Left lung (tissue), 10 donors: ENCODE measurements around the gene PROB1. TPM values are rescaled to one million over a fixed set of nuclear protein-coding genes. Genes with fewer than 3 reads are reported as not detected.
A peak's percentile ranks its signal among the peaks of the same experiment; 100 is the strongest.

Experiments used
- ATAC-seq: fragments of 200-7000 bp; cut with Tn5 transposase; one replicate; pipeline ENCODE4 v1.9.1; 2020; ENCODE audit warnings: moderate library complexity
- DNase-seq, 4 donors: peaks; one replicate each; pipeline ENCODE4 v3.0.0-alpha.2; 2013 to 2020
- H3K27ac ChIP-seq, 2 donors: fragments of 200-600 bp; sonication (generic) in 1 of 2; one replicate each; pipeline versions ENCODE4 v1.5.0 to v1.8.0; 2020 to 2021
- H3K27me3 ChIP-seq, 2 donors: fragments of 200-600 bp; sonication (generic) in 1 of 2; one replicate each; pipeline versions ENCODE4 v1.5.0 to v1.8.0; 2020 to 2021
- H3K36me3 ChIP-seq, 2 donors: fragments of 200-600 bp; sonication (generic) in 1 of 2; one replicate each; pipeline versions ENCODE4 v1.5.0 to v1.8.0; 2020 to 2021
- H3K4me1 ChIP-seq, 2 donors: fragments of 200-600 bp; one replicate each; pipeline ENCODE4 v1.8.0; 2021
- H3K4me3 ChIP-seq, 2 donors: fragments of 200-600 bp; sonication (generic) in 1 of 2; one replicate each; pipeline versions ENCODE4 v1.5.0 to v1.8.0; 2020 to 2021; ENCODE audit warnings: mild to moderate bottlenecking in 1 of 2
- H3K9me3 ChIP-seq, 2 donors: fragments of 200-600 bp; sonication (generic) in 1 of 2; one replicate each; pipeline versions ENCODE4 v1.5.0 to v1.8.0; 2020 to 2021
- intact Hi-C, 2 donors: fragments of 100-400 bp; cut with DNase I; formaldehyde crosslinking; loops; one replicate each; pipeline versions ENCODE4 v1.11.2 to v1.14.2; 2022
- polyA plus RNA-seq, 6 donors: library from polyadenylated mRNA; unstranded; fragments of 120-200 nt; gene quantifications; one replicate each; pipeline ENCODE4 v1.2.1, GENCODE V29; 2013; ENCODE audit not compliant: insufficient read length in 6 of 6
- total RNA-seq, 2 donors: library from RNA; stranded (reverse); fragmentation: NEBNext Ultra II Directional; extraction: Animal tissue kit (Norgen Biotek cat#: 25700); gene quantifications; one replicate each; pipeline ENCODE4 v1.2.1, GENCODE V29; 2021
- TF ChIP-seq, protein P1 (sequence below), 2 donors: fragments of 200-600 bp; sonication (generic) in 1 of 2; IDR thresholded peaks; one replicate each; pipeline versions ENCODE4 v1.5.0 to v1.8.0; 2021; ENCODE audit warnings: antibody characterized with exemption in 2 of 2
- donor health status: DM: no; HTN: yes; CAD: no.
- donor health status: DM: no; HTN: no; CAD: no.

PROB1 gene
- total and polyA plus RNA-seq, 8 donors: 0.73 to 1.8 (median 1.1) TPM

DNA sequence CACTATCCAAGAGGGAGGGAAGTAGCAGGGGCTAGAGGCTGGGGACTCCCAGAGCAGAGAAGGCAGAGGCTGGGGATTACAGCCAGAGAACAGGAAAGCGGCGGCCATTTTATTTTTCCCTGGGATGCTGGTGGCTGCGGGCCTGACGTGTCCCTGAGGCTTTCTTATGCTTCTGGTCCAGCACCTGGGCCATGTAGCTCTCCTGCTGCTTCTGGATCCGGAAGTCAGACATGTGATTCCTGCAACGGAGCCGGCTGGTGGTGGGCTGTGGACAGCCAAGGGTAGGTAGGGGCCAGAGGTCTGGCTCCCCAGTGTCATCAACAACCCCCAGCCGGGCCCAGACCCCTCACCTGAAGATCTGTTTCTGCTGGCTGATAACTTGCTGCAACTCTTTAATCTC is 1.8 kb upstream of the PROB1 start:
- peaks cover 16 to 41% of the 10 kb centered on the region in 2 donors for H3K27me3 ChIP-seq
- ATAC-seq (no peak), DNase-seq (no peak)
- no peaks in the 10 kb centered on the region for H3K9me3 ChIP-seq
- no peak overlapping the region for H3K27ac ChIP-seq
- TF ChIP-seq, protein P1, sequence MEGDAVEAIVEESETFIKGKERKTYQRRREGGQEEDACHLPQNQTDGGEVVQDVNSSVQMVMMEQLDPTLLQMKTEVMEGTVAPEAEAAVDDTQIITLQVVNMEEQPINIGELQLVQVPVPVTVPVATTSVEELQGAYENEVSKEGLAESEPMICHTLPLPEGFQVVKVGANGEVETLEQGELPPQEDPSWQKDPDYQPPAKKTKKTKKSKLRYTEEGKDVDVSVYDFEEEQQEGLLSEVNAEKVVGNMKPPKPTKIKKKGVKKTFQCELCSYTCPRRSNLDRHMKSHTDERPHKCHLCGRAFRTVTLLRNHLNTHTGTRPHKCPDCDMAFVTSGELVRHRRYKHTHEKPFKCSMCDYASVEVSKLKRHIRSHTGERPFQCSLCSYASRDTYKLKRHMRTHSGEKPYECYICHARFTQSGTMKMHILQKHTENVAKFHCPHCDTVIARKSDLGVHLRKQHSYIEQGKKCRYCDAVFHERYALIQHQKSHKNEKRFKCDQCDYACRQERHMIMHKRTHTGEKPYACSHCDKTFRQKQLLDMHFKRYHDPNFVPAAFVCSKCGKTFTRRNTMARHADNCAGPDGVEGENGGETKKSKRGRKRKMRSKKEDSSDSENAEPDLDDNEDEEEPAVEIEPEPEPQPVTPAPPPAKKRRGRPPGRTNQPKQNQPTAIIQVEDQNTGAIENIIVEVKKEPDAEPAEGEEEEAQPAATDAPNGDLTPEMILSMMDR (IDR thresholded peaks at IDR 0.05): no peak
- peaks cover 15 to 34% of the 10 kb centered on the region in 2 donors for H3K4me1 ChIP-seq
- intact Hi-C loops: no loop called here
- H3K36me3 ChIP-seq: peaks cover 0 to 6% of the 10 kb centered on the region in 2 donors
- H3K4me3 ChIP-seq: no peak overlapping the region

- intact Hi-C loops: no loop called here
- no peak overlapping the region for H3K27ac ChIP-seq
- H3K9me3 ChIP-seq: no peaks in the 10 kb centered on the region
- ATAC-seq (no peak), DNase-seq (no peak)
- peaks cover 15 to 40% of the 10 kb centered on the region in 2 donors for H3K4me1 ChIP-seq
- TF ChIP-seq, protein P1 (IDR thresholded peaks at IDR 0.05): no peak
- no peak overlapping the region for H3K4me3 ChIP-seq
- H3K27me3 ChIP-seq: peaks cover 16 to 42% of the 10 kb centered on the region in 2 donors
- no peaks in the 10 kb centered on the region for H3K36me3 ChIP-seq
Measured at GRCh38 chr5:139395844-139396640, 1.1 kb upstream of the PROB1 start.

- intact Hi-C loops: no loop called here
- H3K27ac ChIP-seq: no peak overlapping the region
- TF ChIP-seq, protein P1 (IDR thresholded peaks at IDR 0.05): peak in 1 of 2 donors; percentile 65
- peaks cover 16 to 42% of the 10 kb centered on the region in 2 donors for H3K27me3 ChIP-seq
- H3K4me3 ChIP-seq: peak overlapping the region; percentile 35 to 67
- peaks cover 15 to 41% of the 10 kb centered on the region in 2 donors for H3K4me1 ChIP-seq
- DNase-seq (peak in 3 of 4 donors; percentile 24 to 87 (median 48)), ATAC-seq (peak; percentile 52)
- H3K9me3 ChIP-seq: no peaks in the 10 kb centered on the region
- H3K36me3 ChIP-seq: no peaks in the 10 kb centered on the region
Measured at GRCh38 chr5:139394123-139394653, 716 bp downstream of the PROB1 start.

- intact Hi-C loops: no loop called here
- ATAC-seq: no peak
- DNase-seq: peak in 1 of 4 donors; percentile 9
- Histone ChIP-seq H3K4me3 (peak overlapping the region; percentile 35 to 67), H3K36me3 (no peaks in the 10 kb centered on the region), H3K27me3 (peaks cover 16 to 42% of the 10 kb centered on the region in 2 donors), H3K4me1 (peaks cover 15 to 47% of the 10 kb centered on the region in 2 donors), H3K9me3 (no peaks in the 10 kb centered on the region), H3K27ac (no peak overlapping the region)
- TF ChIP-seq, protein P1 (IDR thresholded peaks at IDR 0.05): no peak
Measured at GRCh38 chr5:139393497-139394122, 1.3 kb downstream of the PROB1 start.
